ENCODE measurements around the gene GMPS. TPM values are rescaled to one million over a fixed set of nuclear protein-coding genes. Genes with fewer than 3 reads are reported as not detected.

GMPS gene
- total and polyA plus RNA-seq, 2 of the 13 experiments (the other 11 are each of a cell fraction or from before 2014, with no cell fraction given): 29.6 to 85.5 TPM

GRCh38 chr3:155854141-155854940 is 16.1 kb upstream of the GMPS start, which contains the start of gene SLC33A1 (continued):
- no peak for TF ChIP-seq MED8 (CRISPR knock-in tag; IDR thresholded peaks at IDR 0.05; ENCODE audit: insufficient replicate concordance)
- peak; percentile 74; the same call in 1 of the 2 replicates for TF ChIP-seq CENPT (CRISPR knock-in tag; IDR thresholded peaks at IDR 0.05; ENCODE audit: low read depth)
- TF ChIP-seq ZNF160 (CRISPR knock-in tag; IDR thresholded peaks at IDR 0.05): no peak; the same call in 1 of the 2 replicates
- TF ChIP-seq ZNF75D (CRISPR knock-in tag; IDR thresholded peaks at IDR 0.05; ENCODE audit: borderline replicate concordance): no peak
- TF ChIP-seq HMGA1 (CRISPR knock-in tag; conservative IDR thresholded peaks at IDR 0.05): no peak
- TF ChIP-seq ZFX (CRISPR knock-in tag; IDR thresholded peaks at IDR 0.05; ENCODE audit: low read depth): peak; percentile 91
- peak; percentile 69 for TF ChIP-seq PPARG (CRISPR knock-in tag; conservative IDR thresholded peaks at IDR 0.05)
- TF ChIP-seq ZNF724P (CRISPR knock-in tag; IDR thresholded peaks at IDR 0.05; ENCODE audit: borderline replicate concordance): peak; percentile 75; the same call in 1 of the 2 replicates
- TF ChIP-seq KDM6A (CRISPR knock-in tag; IDR thresholded peaks at IDR 0.05; ENCODE audit: low read depth): no peak
- TF ChIP-seq DPF2 (CRISPR knock-in tag; IDR thresholded peaks at IDR 0.05; ENCODE audit: borderline replicate concordance, low read depth): no peak; the same call in 1 of the 2 replicates
- peak; percentile 95 for TF ChIP-seq ZNF34 (CRISPR knock-in tag; IDR thresholded peaks at IDR 0.05; ENCODE audit: borderline replicate concordance)
- TF ChIP-seq ZNF549 (CRISPR knock-in tag; IDR thresholded peaks at IDR 0.05): no peak
- TF ChIP-seq ZNF878 (CRISPR knock-in tag; IDR thresholded peaks at IDR 0.05): peak; percentile 85; the same call in 1 of the 2 replicates
- peak; percentile 93; the same call in 1 of the 2 replicates for TF ChIP-seq ZNF253 (CRISPR knock-in tag; IDR thresholded peaks at IDR 0.05; ENCODE audit: borderline replicate concordance)
- peak; percentile 50; the same call in 1 of the 2 replicates for TF ChIP-seq ZNF143 (CRISPR knock-in tag; IDR thresholded peaks at IDR 0.05)
- TF ChIP-seq DNMT3B (CRISPR knock-in tag; conservative IDR thresholded peaks at IDR 0.05): peak; percentile 79
- TF ChIP-seq ATRX (CRISPR knock-in tag; IDR thresholded peaks at IDR 0.05; ENCODE audit: borderline replicate concordance): no peak
- no peak; the same call in 1 of the 2 replicates for TF ChIP-seq ZNF780A (CRISPR knock-in tag; IDR thresholded peaks at IDR 0.05)
- TF ChIP-seq SMAD3 (CRISPR knock-in tag; IDR thresholded peaks at IDR 0.05): peak; percentile 90
- TF ChIP-seq TEAD2 (CRISPR knock-in tag; IDR thresholded peaks at IDR 0.05): no peak
- TF ChIP-seq MAFF (IDR thresholded peaks at IDR 0.05; ENCODE audit: low read depth, low read length): peak; percentile 31; the same call in 1 of the 2 replicates
- TF ChIP-seq ZBTB34 (CRISPR knock-in tag; IDR thresholded peaks at IDR 0.05): no peak; the same call in 1 of the 2 replicates
- TF ChIP-seq MBNL3 (CRISPR knock-in tag; conservative IDR thresholded peaks at IDR 0.05): no peak
- no peak for TF ChIP-seq DDIT3 (CRISPR knock-in tag; IDR thresholded peaks at IDR 0.05)
- TF ChIP-seq ZC3H4 (CRISPR knock-in tag; IDR thresholded peaks at IDR 0.05; ENCODE audit: borderline replicate concordance): no peak
- TF ChIP-seq AGO1 (IDR thresholded peaks at IDR 0.05; ENCODE audit: low read depth, low read length, poor library complexity, severe bottlenecking): peak; percentile 57
- TF ChIP-seq ZNF720 (CRISPR knock-in tag; IDR thresholded peaks at IDR 0.05): no peak
